Ovary (tissue), 9 donors: Measurements from ENCODE around the gene TBL1X. TPM values are rescaled to one million over a fixed set of nuclear protein-coding genes. Genes with fewer than 3 reads are reported as not detected.

Source experiments
- DNase-seq, 5 donors: peaks; one replicate each; pipeline ENCODE4 v3.0.0-alpha.2; 2019 to 2020
- H3K27ac ChIP-seq, 2 donors: fragments of 200-600 bp; one replicate each; pipeline versions ENCODE4 v1.5.1 to v1.8.0; 2019 to 2022
- H3K27me3 ChIP-seq: fragments of 200-600 bp; one replicate; pipeline ENCODE4 v1.8.0; 2022
- H3K36me3 ChIP-seq: fragments of 200-600 bp; sonication (generic); one replicate; pipeline ENCODE4 v1.5.1; 2019
- H3K4me1 ChIP-seq: one replicate; pipeline ENCODE4 v1.8.1; 2013; ENCODE audit warnings: mild to moderate bottlenecking, moderate library complexity; ENCODE audit not compliant: insufficient read depth
- H3K4me3 ChIP-seq: fragments of 200-600 bp; sonication (generic); one replicate; pipeline ENCODE4 v1.5.1; 2017
- H3K9me3 ChIP-seq, 2 donors: fragments of 200-600 bp in 1 of 2; sonication (generic) in 1 of 2; one replicate each; pipeline versions ENCODE4 v1.5.1 to v1.8.1; 2013 to 2019; ENCODE audit warnings: mild to moderate bottlenecking in 1 of 2, moderate library complexity in 1 of 2
- EP300 ChIP-seq: sonication (generic); formaldehyde crosslinking; IDR thresholded peaks from one replicate; pipeline ENCODE4 v1.6.1; 2017; ENCODE audit warnings: antibody characterized with exemption
- POLR2A ChIP-seq: fragments of 450-650 bp; IDR thresholded peaks from one replicate; pipeline ENCODE4 v1.6.1; 2017; ENCODE audit warnings: antibody characterized with exemption, mild to moderate bottlenecking, moderate library complexity
- WGBS, 3 donors: extraction: QIAGEN DNeasy Blood & Tissue Kit in 1 of 3; methylation state at CpG; one replicate each; pipeline versions ENCODE4 v1.1.5 to v1.1.7; 2013 to 2017; 5-methylcytosine and 5-hydroxymethylcytosine counted together
- intact Hi-C, 4 donors: fragments of 100-400 bp; cut with DNase I; formaldehyde crosslinking; loops; one replicate each; pipeline versions ENCODE4 v1.11.0 to v1.15.1; 2022 to 2023
- polyA plus RNA-seq, 2 donors: library from polyadenylated mRNA; stranded (reverse); fragments of 200-250 nt in 1 of 2; fragments of 350-450 nt in 1 of 2; fragmentation: Illumina TruSeq in 1 of 2; extraction: RNeasy Lipid Tissue Mini Kit (QIAGEN cat#74804) in 1 of 2; gene quantifications; one replicate each; pipeline ENCODE4 v1.2.3, GENCODE V29; 2013 to 2014
- total RNA-seq, 7 donors: library from RNA; depleted of rRNA in 2 of 7; stranded (reverse); fragments of >200 nt in 2 of 7; fragmentation: NEBNext Ultra II Directional in 3 of 7; extraction: Animal tissue kit (Norgen Biotek cat#: 25700) in 3 of 7; gene quantifications; one replicate each; pipeline versions ENCODE4 v1.1.0 to v1.2.4, GENCODE V29; 2016 to 2023
- TF ChIP-seq, protein P1 (sequence below), 3 donors: fragments of 450-650 bp in 2 of 3; fragments of 200-600 bp in 1 of 3; IDR thresholded peaks; one replicate each; pipeline versions ENCODE4 v1.5.1 to v1.8.0; 2016 to 2022; ENCODE audit warnings: antibody characterized with exemption in 3 of 3, mild to moderate bottlenecking in 1 of 3
- donor health status: DM: no; HTN: no; CAD: no; lungs with moderate emphysema.
- donor health status: DM: no; HTN: no; CAD: no.
- donor health status: Bipolar disorder and iron deficiency.
- donor health status: DM: yes; HTN: yes; CAD: no.
- donor health status: DM: no; HTN: no; CAD: no.
- donor health status: DM: yes; HTN: yes; CAD: no.

TBL1X gene
- total and polyA plus RNA-seq, 9 donors = 11.3 to 50.5 (median 32.0) TPM

DNA sequence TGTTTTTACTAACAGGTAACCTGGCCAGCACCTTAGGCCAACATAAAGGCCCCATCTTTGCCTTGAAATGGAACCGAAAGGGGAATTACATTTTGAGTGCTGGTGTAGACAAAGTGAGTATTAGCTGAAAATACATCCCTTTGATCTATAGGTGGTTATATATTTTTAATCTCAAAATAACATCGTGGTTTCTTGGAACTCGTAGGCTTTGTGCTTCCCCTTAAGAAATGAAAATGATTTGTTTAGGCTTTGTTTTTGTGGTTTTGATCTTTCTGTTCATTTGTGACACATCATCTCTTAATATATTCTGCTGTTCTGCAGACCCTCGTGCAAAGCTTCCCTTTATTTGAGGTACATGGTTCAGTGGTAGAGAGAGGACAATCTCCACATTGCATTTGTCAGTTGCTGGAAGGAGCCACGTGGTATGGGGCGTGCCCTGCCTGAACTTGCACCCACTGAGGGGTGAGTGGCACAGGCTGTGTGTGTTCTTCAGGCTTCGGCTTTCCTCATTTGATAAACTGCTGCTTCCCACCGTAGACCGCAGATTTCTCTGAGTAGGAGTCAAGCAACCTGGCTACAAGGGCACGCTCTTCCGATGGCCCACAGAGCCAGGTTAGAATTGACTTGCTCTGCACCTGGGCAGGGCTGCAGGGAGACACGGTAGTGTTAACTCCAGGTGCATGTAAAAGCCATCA, 228.6 kb downstream of the TBL1X start:
- Histone ChIP-seq H3K36me3 (no peaks in the 10 kb centered on the region), H3K4me3 (no peak overlapping the region), H3K4me1 (no peaks in the 10 kb centered on the region), H3K9me3 (no peaks in the 10 kb centered on the region), H3K27me3 (no peaks in the 10 kb centered on the region), H3K27ac (no peak overlapping the region)
- DNase-seq = no peak
- TF ChIP-seq POLR2A (no peak), EP300 (no peak)
- TF ChIP-seq, protein P1, sequence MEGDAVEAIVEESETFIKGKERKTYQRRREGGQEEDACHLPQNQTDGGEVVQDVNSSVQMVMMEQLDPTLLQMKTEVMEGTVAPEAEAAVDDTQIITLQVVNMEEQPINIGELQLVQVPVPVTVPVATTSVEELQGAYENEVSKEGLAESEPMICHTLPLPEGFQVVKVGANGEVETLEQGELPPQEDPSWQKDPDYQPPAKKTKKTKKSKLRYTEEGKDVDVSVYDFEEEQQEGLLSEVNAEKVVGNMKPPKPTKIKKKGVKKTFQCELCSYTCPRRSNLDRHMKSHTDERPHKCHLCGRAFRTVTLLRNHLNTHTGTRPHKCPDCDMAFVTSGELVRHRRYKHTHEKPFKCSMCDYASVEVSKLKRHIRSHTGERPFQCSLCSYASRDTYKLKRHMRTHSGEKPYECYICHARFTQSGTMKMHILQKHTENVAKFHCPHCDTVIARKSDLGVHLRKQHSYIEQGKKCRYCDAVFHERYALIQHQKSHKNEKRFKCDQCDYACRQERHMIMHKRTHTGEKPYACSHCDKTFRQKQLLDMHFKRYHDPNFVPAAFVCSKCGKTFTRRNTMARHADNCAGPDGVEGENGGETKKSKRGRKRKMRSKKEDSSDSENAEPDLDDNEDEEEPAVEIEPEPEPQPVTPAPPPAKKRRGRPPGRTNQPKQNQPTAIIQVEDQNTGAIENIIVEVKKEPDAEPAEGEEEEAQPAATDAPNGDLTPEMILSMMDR (IDR thresholded peaks at IDR 0.05) = no peak
- 84 to 88% (median 85%) methylated on average over 12 of the region's 12 CpGs for WGBS, 3 donors
- intact Hi-C loops = no loop called here

- no peak overlapping the region for H3K4me3 ChIP-seq
- WGBS, 3 donors = 90 to 92% (median 91%) methylated on average over 12 of the region's 12 CpGs
- DNase-seq = no peak
- intact Hi-C loops = no loop called here
- TF ChIP-seq EP300 (no peak), POLR2A (no peak)
- TF ChIP-seq, protein P1 (IDR thresholded peaks at IDR 0.05) = no peak
- no peaks in the 10 kb centered on the region for H3K27me3 ChIP-seq
- H3K9me3 ChIP-seq = no peaks in the 10 kb centered on the region
- no peaks in the 10 kb centered on the region for H3K36me3 ChIP-seq
- no peak overlapping the region for H3K27ac ChIP-seq
- no peaks in the 10 kb centered on the region for H3K4me1 ChIP-seq
Measured at GRCh38 chrX:9698576-9698975, 233.7 kb downstream of the TBL1X start.

DNA sequence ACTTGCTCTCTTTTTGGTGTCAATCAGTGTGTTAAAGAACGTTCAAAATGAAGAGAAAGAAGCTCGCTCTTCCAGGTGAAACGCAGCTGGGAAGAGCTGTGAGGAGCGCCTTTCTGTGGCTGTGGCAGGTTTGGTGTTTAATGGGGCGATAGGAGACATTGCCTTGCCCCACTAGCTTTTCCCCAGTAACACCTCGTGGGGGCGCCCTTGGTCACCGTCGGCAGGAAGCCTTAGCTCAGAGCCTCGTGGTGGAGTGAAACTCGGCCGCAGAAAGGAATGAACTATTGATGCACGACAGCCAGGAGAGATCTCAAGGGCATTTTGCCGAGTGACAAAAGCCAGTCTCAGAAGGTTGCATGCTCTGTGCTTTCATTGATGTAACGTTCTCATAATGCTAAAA, 235.7 kb downstream of the TBL1X start:
- Histone ChIP-seq H3K27me3 (no peaks in the 10 kb centered on the region), H3K9me3 (no peaks in the 10 kb centered on the region), H3K4me1 (no peaks in the 10 kb centered on the region), H3K36me3 (no peaks in the 10 kb centered on the region), H3K4me3 (no peak overlapping the region), H3K27ac (no peak overlapping the region)
- 72 to 87% (median 78%) methylated on average over 15 of the region's 15 CpGs for WGBS, 3 donors
- DNase-seq = no peak
- no peak for TF ChIP-seq EP300
- intact Hi-C loops = no loop called here

DNA sequence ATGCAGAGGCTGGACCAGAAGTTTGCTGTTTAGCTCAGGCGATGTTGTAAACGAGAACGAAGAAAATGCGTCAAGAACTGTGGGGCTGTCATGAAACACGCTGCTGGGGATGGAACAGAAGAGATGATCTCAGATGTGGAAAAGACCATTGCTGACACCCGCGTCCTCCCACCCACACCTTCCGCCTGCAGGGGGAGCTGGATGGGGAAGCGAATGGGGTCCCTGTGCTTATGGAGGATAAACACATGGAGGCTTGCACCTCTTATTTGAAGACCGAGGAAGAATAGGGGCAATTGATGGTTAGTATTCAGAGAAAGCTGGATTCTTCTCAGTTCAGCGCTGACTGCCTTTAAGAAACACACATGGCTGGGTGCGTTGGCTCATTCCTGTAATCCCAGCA, 236.9 kb downstream of the TBL1X start:
- no peaks in the 10 kb centered on the region for H3K36me3 ChIP-seq
- WGBS, 3 donors = 90 to 93% (median 92%) methylated on average over 12 of the region's 12 CpGs
- H3K4me3 ChIP-seq = no peak overlapping the region
- no peak overlapping the region for H3K27ac ChIP-seq
- no peaks in the 10 kb centered on the region for H3K4me1 ChIP-seq
- intact Hi-C loops = no loop called here
- H3K9me3 ChIP-seq = no peaks in the 10 kb centered on the region
- H3K27me3 ChIP-seq = no peaks in the 10 kb centered on the region
- TF ChIP-seq EP300 (no peak), POLR2A (no peak)
- TF ChIP-seq, protein P1 (IDR thresholded peaks at IDR 0.05) = no peak
- no peak for DNase-seq

DNA sequence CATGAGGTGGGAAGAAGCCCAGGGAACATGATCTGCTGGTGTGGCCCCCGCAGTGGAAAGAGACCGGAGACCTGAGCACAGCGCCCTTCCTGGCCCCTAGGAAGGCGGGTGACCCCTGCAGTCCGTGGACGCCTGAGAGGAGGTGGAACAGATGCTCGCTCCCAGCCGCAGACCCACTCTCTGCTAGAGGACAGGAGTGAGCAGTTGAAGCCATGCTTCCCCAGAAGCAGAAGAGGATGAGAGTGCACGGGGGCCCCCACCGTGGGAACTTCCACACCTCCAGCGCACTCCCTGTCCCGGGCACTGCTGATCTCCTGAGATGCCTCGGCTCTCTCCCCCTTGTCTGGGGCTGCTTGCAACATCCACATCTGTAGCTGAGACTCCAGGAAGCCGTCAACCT, 238.5 kb downstream of the TBL1X start:
- Histone ChIP-seq H3K4me1 (no peaks in the 10 kb centered on the region), H3K4me3 (no peak overlapping the region), H3K9me3 (no peaks in the 10 kb centered on the region), H3K27ac (no peak overlapping the region), H3K36me3 (no peaks in the 10 kb centered on the region), H3K27me3 (no peaks in the 10 kb centered on the region)
- DNase-seq = no peak
- no peak for TF ChIP-seq POLR2A
- no peak for TF ChIP-seq EP300
- 85 to 91% (median 90%) methylated on average over 14 of the region's 14 CpGs for WGBS, 3 donors
- intact Hi-C loops = no loop called here
